ENCODE results near the gene EFCAB7. TPM values are rescaled to one million over a fixed set of nuclear protein-coding genes. Genes with fewer than 3 reads are reported as not detected.
A peak's percentile ranks its signal among the peaks of the same experiment; 100 is the strongest.

EFCAB7 gene, protein sequence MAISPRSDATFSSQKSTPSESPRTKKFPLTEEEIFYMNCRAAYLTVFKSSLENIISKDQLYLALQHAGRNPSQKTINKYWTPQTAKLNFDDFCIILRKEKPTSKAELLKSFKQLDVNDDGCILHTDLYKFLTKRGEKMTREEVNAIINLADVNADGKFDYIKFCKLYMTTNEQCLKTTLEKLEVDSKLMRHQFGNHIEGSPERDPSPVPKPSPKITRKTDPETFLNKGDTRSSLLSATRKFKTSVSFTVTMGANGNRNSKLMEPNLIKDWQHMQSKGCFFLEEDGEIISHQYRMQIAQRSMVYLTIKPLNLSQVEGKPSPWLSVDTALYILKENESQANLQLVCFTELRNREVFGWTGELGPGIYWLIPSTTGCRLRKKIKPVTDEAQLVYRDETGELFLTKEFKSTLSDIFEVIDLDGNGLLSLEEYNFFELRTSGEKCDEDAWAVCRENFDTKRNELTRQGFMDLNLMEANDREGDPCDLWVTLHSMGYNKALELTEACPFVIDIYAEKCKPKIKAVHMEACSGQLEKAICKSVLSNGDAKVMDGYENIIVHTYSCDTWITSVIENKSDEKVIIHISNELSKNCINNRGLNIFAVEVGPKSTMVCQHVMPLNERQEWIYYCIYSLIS
- total RNA-seq, result 1 to 10 TPM; 6.3 to 6.4 TPM

DNA sequence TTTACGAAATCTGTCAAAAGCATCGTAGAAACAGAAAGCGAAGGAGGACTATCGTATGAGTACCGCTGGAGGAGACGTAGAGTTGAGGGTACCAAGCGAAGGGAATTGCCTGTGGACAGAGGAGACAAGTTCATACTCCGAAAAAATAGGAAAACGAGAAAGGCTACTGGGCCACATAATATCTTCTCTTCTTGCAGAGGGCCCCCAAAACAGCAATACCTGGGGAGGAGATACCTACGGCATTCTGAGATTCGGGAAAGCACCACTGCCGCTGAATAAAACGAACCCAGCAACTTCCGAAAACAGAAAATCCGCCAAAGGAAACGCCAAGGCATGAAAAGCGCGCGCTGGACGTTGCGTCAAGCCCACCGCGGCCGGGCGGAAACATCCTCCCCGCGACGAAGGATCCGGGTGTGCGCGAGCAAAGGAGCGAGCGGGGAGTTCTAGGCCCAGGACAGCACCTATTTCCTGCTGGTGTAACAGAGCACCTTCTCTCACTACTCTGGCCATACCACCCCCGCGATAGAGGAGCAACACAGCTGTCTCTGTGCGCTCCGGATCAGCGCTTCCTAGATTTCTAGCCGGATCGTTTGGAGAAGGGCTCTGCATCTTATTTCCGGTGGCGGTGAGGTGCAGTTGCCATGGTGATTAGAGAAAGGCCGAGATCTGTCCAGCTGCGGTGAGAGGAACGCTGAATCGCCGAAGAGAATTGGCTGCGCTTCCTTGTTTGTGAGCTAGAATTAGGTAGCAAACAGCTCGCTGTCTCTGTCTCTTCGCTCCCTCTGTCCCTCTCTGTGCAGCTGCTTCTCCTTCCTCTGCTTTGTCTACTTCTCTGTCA lies at the start of gene EFCAB7, which contains the start of gene ITGB3BP:
Gene EFCAB7 (plus strand): TSS at position 635 of the 838 bp plus-strand sequence. CDS start 2,048 bp downstream, outside the sequence.
Gene ITGB3BP (minus strand): TSS at position 335 of the 838 bp plus-strand sequence. CDS start 92 bp downstream, at position 243.
- H3K4me1 Mint-ChIP-seq (ENCODE audit: low read depth), result peaks cover 24% of the 10 kb centered on the region

DNA sequence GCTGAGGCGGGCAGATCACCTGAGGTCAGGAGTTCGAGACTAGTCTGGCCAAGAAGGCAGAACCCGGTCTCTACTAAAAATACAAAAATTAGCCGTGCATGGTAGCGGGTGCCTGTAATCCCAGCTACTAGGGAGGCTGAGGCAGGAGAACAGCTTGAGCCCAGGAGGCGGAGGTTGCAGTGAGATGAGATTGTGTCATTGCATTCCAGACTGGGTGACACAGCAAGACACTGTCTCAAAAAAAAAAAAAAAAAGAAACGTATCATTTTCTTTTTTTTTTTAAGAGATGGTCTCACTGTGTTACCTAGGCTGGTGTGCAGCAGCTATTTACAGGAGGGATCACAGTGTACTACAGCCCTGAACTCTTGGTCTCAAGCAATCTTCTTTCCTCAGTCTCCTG lies 47.6 kb upstream of the EFCAB7 start:
- Mint-ChIP-seq H3K9me3 (peaks cover 1% of the 10 kb centered on the region), H3K4me3 (no peak overlapping the region), H3K4me1 (ENCODE audit: low read depth) (no peaks in the 10 kb centered on the region), H3K27me3 (ENCODE audit: low read depth) (no peaks in the 10 kb centered on the region), H3K36me3 (ENCODE audit: low read depth) (peaks cover 27% of the 10 kb centered on the region), H3K27ac (no peak overlapping the region)
- CTCF ChIA-PET, result no interaction called here
- intact Hi-C loops (cut with micrococcal nuclease), result no loop called here
- no peak for DNase-seq

More for the DNA sequence above, at the start of gene EFCAB7, which contains the start of gene ITGB3BP:
- no peaks in the 10 kb centered on the region for H3K27me3 Mint-ChIP-seq (ENCODE audit: low read depth)
- peak within 1 kb of the TSS; percentile 95 for H3K27ac Mint-ChIP-seq
- CTCF ChIA-PET, result interaction anchor here (1.3 kb wide), 1 partner anchor 11 kb away, joined by 3 read pairs; no protein-coding TSS in a partner anchor
- H3K4me3 Mint-ChIP-seq, result peak within 1 kb of the TSS; percentile 97
- peak; percentile 86 for DNase-seq
- intact Hi-C loops (cut with micrococcal nuclease), result loop anchor here (1.0 to 10.0 kb wide), 8 partner anchors 70 to 1899 kb away; partner anchors contain the start of genes ALG6, DOCK7, FOXD3 and LEPR
- H3K9me3 Mint-ChIP-seq, result no peaks in the 10 kb centered on the region
- H3K36me3 Mint-ChIP-seq (ENCODE audit: low read depth), result no peaks in the 10 kb centered on the region

DNA sequence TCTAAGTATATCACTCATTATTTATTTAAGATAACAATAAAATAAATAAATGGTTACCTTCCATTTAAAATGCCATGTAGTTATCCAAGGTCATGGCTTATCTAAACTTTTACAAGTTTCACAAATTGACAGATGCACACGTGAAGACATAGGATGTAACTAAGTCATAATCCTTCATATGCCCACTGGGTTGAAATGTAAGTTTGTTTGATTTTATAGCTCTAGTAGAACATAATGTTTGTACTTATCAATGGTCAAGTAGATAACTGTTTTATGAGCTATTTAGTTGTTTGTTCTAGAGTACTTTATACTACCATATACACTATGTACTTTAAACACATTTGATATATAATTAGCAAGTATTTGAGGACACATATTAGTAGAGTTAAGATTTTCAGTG lies 43.3 kb upstream of the EFCAB7 start:
- CTCF ChIA-PET, result no interaction called here
- intact Hi-C loops (cut with micrococcal nuclease), result no loop called here
- Mint-ChIP-seq H3K4me1 (ENCODE audit: low read depth) (no peaks in the 10 kb centered on the region), H3K36me3 (ENCODE audit: low read depth) (peaks cover 15% of the 10 kb centered on the region), H3K27me3 (ENCODE audit: low read depth) (no peaks in the 10 kb centered on the region), H3K4me3 (no peak overlapping the region), H3K27ac (no peak overlapping the region), H3K9me3 (no peaks in the 10 kb centered on the region)
- no peak for DNase-seq

DNA sequence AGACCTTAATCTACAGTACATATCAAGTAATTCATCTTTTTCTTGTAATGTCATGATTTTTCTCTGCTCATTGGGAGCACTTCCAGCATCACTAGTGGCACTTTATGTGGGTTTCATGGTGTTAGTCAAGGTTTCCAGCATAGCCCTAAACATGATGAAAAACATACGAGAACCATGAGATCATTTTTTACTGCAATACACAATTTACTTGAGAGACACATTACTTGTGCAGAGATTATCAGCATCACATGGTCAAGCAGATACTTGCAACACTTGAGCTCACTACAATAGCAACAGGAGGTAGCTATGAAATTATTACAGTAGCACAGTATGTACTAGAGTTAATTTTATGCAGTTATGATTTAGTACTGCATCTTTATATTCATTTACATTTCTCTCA lies 36.7 kb upstream of the EFCAB7 start:
- Mint-ChIP-seq H3K36me3 (ENCODE audit: low read depth) (peaks cover 9% of the 10 kb centered on the region), H3K27me3 (ENCODE audit: low read depth) (no peaks in the 10 kb centered on the region), H3K4me1 (ENCODE audit: low read depth) (no peaks in the 10 kb centered on the region), H3K9me3 (no peaks in the 10 kb centered on the region), H3K27ac (no peak overlapping the region), H3K4me3 (no peak overlapping the region)
- no peak for DNase-seq
- intact Hi-C loops (cut with micrococcal nuclease), result no loop called here
- CTCF ChIA-PET, result no interaction called here

DNA sequence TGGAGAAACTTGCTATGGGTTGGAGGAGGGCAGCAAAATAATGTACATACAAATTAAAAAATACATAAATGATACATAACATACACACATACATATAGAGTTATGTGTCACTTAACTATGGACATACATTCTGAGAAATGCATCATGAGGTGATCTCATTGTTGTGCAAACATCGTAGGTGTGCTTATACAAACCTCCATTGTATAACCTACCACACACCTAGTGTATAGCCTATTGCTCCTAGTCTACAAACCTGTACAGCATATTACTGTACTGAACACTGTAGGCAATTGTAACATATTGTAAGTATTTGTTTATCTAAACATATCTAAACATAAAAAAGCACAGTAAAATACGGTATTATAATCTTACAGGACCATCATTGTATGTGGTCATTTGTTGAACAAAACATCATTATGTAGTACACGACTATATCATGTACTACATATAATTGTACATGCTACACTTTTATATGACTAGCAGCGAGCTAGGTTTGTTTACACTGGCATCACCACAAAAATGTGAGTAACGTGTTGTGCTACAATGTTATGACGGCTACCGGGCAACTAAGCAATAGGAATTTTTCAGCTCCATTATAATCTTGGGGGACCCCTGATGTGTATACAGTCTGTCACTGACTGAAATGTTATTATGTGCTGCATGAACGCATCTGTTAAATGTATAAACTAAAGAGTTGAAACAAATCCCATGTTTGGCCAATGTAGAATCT lies 35.8 kb upstream of the EFCAB7 start:
- Mint-ChIP-seq H3K9me3 (no peaks in the 10 kb centered on the region), H3K36me3 (ENCODE audit: low read depth) (peaks cover 9% of the 10 kb centered on the region), H3K4me3 (no peak overlapping the region), H3K27me3 (ENCODE audit: low read depth) (no peaks in the 10 kb centered on the region), H3K27ac (no peak overlapping the region), H3K4me1 (ENCODE audit: low read depth) (no peaks in the 10 kb centered on the region)
- intact Hi-C loops (cut with micrococcal nuclease), result no loop called here
- DNase-seq, result no peak
- CTCF ChIA-PET, result no interaction called here

DNA sequence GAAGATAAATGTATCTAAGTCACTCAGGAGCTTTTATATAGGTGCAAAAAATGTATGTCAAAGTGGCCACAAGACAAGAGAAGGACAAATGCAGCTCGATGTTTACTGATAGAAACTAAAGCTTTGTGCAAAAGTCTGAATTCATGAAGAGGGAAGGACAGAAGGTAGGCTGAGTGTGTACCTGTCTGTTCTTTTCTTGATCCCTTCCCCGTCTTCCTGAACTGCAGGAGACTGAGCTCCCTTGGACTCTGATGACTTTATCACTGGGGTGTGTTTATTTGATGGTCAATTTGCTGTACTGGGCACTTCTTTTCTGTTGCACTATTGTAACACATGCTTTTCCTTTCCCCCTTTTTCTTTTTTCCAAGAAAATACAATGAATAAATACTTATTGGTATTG lies 25.7 kb upstream of the EFCAB7 start:
- intact Hi-C loops (cut with micrococcal nuclease), result no loop called here
- no peak overlapping the region for H3K4me3 Mint-ChIP-seq
- CTCF ChIA-PET, result no interaction called here
- H3K27ac Mint-ChIP-seq, result no peak overlapping the region
- H3K27me3 Mint-ChIP-seq (ENCODE audit: low read depth), result no peaks in the 10 kb centered on the region
- H3K36me3 Mint-ChIP-seq (ENCODE audit: low read depth), result peaks cover 33% of the 10 kb centered on the region
- H3K9me3 Mint-ChIP-seq, result peaks cover 4% of the 10 kb centered on the region
- peaks cover 3% of the 10 kb centered on the region for H3K4me1 Mint-ChIP-seq (ENCODE audit: low read depth)
- DNase-seq, result no peak

DNA sequence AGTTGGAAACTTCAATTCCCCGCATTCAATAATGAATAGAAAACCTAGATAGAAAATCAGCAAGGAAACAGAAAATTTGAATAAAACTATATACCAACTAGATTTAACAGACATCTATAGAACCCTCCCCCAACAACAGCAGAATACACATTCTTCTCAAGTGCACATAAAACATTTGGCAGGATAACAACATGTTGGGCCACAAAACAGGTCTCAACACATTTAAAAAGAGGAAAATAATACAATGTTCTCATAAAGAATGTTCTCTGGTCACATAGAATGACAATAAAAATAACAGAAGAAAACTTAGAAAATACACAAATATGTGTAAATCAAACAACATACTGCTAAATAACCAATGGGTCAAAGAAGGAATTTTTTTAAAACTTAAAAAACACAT lies 25.2 kb upstream of the EFCAB7 start:
- Mint-ChIP-seq H3K4me3 (no peak overlapping the region), H3K27me3 (ENCODE audit: low read depth) (no peaks in the 10 kb centered on the region), H3K9me3 (peaks cover 4% of the 10 kb centered on the region), H3K36me3 (ENCODE audit: low read depth) (peaks cover 34% of the 10 kb centered on the region), H3K4me1 (ENCODE audit: low read depth) (peaks cover 3% of the 10 kb centered on the region), H3K27ac (no peak overlapping the region)
- intact Hi-C loops (cut with micrococcal nuclease), result no loop called here
- CTCF ChIA-PET, result interaction anchor here (0.6 kb wide), 1 partner anchor 181 kb away, joined by 3 read pairs; no protein-coding TSS in a partner anchor
- DNase-seq, result no peak

DNA sequence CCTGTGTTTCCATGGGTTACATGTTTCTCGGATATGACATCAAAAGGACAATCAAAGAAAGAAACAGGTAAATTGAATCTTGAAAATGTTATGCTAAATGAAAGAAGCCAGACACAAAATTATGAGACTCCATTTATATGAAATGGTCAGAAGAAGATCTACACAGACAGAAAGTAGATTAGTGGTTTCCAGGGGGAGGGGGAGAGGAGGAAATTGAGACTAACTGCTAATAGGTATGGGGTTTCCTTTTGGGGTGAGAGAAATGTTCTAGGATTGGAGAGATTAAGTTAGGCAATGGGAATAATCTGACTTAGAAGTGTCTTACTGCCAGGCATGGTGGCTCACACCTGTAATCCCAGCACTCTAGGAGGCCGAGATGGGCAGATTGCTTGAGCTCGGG lies 22.1 kb upstream of the EFCAB7 start:
- H3K27ac Mint-ChIP-seq, result no peak overlapping the region
- no peak overlapping the region for H3K4me3 Mint-ChIP-seq
- DNase-seq, result no peak
- CTCF ChIA-PET, result no interaction called here
- peaks cover 4% of the 10 kb centered on the region for H3K9me3 Mint-ChIP-seq
- intact Hi-C loops (cut with micrococcal nuclease), result no loop called here
- peaks cover 39% of the 10 kb centered on the region for H3K36me3 Mint-ChIP-seq (ENCODE audit: low read depth)
- H3K27me3 Mint-ChIP-seq (ENCODE audit: low read depth), result no peaks in the 10 kb centered on the region
- H3K4me1 Mint-ChIP-seq (ENCODE audit: low read depth), result peaks cover 3% of the 10 kb centered on the region

DNA sequence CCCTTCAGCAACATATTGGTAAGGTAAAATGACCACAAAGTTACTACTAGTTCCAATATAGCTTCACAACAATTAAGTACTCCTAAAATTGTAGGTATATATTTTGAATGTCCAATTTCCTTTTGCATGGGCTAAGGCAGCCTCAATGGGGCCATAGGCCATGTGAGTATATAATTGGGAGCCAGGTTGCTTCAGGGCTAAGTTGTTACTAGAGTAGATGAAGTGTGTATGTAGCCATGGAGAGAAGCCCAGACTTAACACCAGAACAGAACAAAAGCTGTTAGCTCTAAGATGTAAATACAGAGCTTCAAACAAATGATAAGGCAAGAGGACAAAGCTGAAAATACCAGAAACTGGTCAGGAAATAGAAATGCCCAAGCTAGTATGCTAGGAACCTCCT lies 16.5 kb upstream of the EFCAB7 start:
- CTCF ChIA-PET, result interaction anchor here (0.5 kb wide), 1 partner anchor 283 kb away, joined by 3 read pairs; no protein-coding TSS in a partner anchor
- DNase-seq, result no peak
- Mint-ChIP-seq H3K4me3 (no peak overlapping the region), H3K9me3 (peaks cover 3% of the 10 kb centered on the region), H3K27me3 (ENCODE audit: low read depth) (no peaks in the 10 kb centered on the region), H3K4me1 (ENCODE audit: low read depth) (no peaks in the 10 kb centered on the region), H3K36me3 (ENCODE audit: low read depth) (peaks cover 23% of the 10 kb centered on the region), H3K27ac (no peak overlapping the region)
- intact Hi-C loops (cut with micrococcal nuclease), result no loop called here

DNA sequence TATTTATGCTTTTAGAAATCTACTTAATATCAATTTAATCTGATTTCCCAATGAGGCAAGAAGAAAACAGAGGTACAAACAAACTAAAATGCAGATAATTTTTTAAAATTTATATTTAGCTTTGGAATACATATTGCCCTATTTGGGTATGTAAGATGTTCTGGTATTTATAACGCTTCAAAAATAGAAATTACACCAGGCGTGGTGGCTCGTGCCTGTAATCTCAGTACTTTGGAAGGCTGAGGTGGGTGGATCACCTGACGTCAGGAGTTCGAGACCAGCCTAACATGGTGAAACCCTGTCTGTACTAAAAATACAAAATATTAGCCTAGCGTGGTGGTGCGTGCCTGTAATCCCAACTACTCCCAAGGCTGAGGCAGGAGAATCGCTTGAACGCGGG lies 13.6 kb upstream of the EFCAB7 start:
- Mint-ChIP-seq H3K36me3 (ENCODE audit: low read depth) (peaks cover 15% of the 10 kb centered on the region), H3K27ac (no peak overlapping the region), H3K27me3 (ENCODE audit: low read depth) (no peaks in the 10 kb centered on the region), H3K4me3 (no peak overlapping the region), H3K4me1 (ENCODE audit: low read depth) (no peaks in the 10 kb centered on the region), H3K9me3 (no peaks in the 10 kb centered on the region)
- CTCF ChIA-PET, result no interaction called here
- DNase-seq, result no peak
- intact Hi-C loops (cut with micrococcal nuclease), result no loop called here

DNA sequence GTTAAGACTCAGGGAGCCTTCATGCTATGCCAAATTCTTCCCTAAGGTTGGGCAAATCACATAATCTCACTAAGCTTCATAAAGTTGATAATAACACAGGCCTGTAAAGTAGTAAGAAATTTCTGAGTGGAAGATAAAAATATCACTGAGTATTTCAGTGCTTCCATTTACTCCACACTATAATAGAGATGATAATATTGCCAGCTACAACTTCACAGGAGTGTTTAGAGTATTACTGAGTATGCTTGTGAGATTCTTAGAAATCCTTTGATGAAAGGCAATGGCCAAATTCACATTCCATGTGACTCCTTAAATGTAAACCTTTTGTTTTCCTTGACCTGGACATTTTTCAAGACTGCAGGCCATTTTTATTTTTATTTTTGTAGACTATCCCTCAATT lies 10.7 kb upstream of the EFCAB7 start:
- no peak for DNase-seq
- Mint-ChIP-seq H3K4me3 (no peak overlapping the region), H3K4me1 (ENCODE audit: low read depth) (peaks cover 2% of the 10 kb centered on the region), H3K27me3 (ENCODE audit: low read depth) (no peaks in the 10 kb centered on the region), H3K36me3 (ENCODE audit: low read depth) (peaks cover 12% of the 10 kb centered on the region), H3K9me3 (no peaks in the 10 kb centered on the region), H3K27ac (no peak overlapping the region)
- CTCF ChIA-PET, result interaction anchor here (1.2 kb wide), 1 partner anchor 10 kb away, joined by 3 read pairs; no protein-coding TSS in a partner anchor
- intact Hi-C loops (cut with micrococcal nuclease), result no loop called here

DNA sequence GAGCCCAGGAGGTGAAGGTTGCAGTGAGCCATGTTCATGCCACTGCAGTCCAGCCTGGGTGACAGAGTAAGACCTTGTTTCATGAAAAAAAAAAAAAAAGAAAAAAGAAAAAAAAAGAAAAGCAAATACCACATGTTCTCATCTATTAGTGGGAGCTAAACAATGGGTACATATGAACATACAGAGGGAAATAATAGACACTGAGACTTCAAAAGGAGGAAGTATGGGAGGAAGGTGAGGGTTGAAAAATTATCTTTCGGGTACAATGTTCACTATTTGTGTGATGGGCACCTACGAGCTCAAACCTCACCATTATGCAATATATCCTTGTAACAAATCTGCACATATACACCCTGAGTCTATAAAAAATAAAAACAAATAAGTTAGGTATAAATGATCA lies 6.7 kb upstream of the EFCAB7 start:
- H3K27ac Mint-ChIP-seq, result no peak overlapping the region
- H3K4me1 Mint-ChIP-seq (ENCODE audit: low read depth), result peaks cover 10% of the 10 kb centered on the region
- H3K27me3 Mint-ChIP-seq (ENCODE audit: low read depth), result no peaks in the 10 kb centered on the region
- no peak overlapping the region for H3K4me3 Mint-ChIP-seq
- CTCF ChIA-PET, result no interaction called here
- intact Hi-C loops (cut with micrococcal nuclease), result no loop called here
- H3K9me3 Mint-ChIP-seq, result no peaks in the 10 kb centered on the region
- no peak for DNase-seq
- peaks cover 8% of the 10 kb centered on the region for H3K36me3 Mint-ChIP-seq (ENCODE audit: low read depth)

Data from activated naive CD4-positive, alpha-beta T cell treated with anti-CD3 and anti-CD28 coated beads for 36 hours (primary cell).